Fibroblast of skin of scalp (primary cell): Measurements from ENCODE around the gene GRIN1.

Experiments
- DNase-seq: peaks from one replicate; pipeline ENCODE4 v3.0.0-alpha.2; 2013

The GRIN1 gene

DNA sequence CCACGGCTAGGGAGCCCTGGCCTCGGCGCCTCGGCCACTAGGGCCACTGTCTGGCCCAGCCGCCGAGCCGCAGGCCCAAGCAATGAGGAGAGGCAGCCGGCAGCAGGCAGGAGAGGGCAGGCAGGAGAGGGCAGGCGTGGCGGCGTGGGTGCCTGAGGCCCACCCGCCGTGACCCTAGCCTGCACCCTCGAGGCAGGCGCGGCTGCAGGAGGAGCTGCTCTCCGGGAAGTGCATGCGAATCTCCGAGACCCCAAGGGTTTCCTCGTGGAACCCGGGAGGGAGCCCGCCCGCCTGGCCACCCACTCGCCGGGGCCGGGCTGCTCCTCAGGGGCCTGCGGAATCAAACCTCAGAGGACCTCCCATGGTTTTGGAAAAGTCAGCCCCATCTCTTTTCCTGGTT lies 9.3 kb downstream of the GRIN1 start:
- no peak for DNase-seq

DNA sequence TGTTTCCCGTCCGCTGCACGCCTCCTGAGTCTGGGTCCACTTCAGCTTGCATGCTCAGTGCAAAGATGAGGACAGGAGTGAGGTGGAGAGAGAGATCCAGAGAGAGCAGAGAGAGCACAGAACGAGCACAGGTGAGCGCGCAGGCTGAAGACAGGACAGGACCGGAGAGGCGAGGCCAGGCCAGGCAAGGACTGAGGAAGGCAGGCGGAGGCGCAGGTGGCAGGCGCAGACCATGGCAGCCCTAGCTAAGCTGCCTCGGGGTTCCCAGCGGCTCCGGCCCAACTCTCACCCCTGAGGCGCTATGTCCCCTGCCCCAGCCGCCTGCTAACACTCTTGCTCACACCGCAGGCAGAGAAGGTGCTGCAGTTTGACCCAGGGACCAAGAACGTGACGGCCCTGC lies 9.7 kb downstream of the GRIN1 start:
- DNase-seq = no peak

GRCh38 chr9:137149363-137149762 lies 10.4 kb downstream of the GRIN1 start:
- DNase-seq = no peak

GRCh38 chr9:137149942-137150616 lies 11.1 kb downstream of the GRIN1 start:
- no peak for DNase-seq

DNA sequence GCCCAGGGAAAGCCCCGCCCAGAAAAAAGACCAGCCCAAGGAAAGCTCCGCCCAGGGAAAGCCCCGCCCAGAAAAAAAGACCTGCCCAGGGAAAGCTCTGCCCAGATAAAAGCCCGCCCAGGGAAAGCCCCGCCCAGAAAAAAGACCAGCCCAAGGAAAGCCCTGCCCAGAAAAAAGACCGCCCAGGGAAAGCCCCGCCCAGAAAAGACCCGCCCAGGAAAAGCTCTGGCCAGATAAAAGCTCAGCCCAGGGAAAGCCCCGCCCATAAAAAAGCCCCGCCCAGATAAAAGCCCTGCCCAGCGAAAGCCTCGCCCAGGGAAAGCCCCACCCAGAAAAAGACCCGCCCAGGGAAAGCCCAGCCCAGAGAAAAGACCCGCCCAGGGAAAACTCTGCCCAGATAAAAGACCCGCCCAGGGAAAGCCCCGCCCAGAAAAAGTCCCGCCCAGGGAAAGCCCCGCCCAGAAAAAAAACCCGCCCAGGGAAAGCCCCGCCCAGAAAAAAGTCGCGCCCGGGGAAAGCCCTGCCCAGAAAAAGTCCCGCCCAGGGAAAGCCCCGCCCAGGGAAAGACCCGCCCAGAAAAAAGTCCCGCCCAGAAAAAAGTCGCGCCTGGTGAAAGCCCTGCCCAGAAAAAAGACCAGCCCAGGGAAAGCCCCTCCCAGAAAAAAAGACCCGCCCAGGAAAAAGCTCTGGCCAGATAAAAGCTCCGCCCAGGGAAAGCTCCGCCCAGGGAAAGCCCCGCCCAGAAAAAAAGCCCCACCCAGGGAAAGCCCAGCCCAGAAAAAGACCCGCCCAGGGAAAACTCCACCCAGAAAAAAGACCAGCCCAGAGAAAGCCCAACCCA lies 11.9 kb downstream of the GRIN1 start:
- DNase-seq = peak; percentile 46

DNA sequence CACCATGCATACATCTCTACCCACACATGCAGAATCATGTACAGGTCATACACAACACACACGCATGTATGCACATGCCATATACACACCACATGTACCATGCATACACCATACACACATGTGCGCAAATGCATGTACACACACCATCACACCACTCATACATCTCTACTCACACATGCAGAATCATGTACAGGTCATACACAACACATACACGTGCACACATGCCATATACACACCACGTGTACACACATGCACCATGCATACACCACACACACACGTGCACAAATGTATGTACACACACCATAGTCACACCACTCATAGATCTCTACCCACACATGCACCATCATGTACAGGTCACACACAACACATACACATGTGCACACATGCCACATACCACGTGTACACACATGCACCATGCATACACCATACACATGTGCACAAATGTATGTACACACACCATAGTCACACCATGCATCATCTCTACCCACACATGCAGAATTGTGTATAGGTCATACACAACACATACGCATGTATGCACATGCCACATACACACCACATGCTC lies 14.0 kb downstream of the GRIN1 start:
- no peak for DNase-seq

GRCh38 chr9:137156567-137157375 lies 17.8 kb downstream of the GRIN1 start:
- DNase-seq = peak; percentile 42

- DNase-seq = no peak
These were observed 18.9 kb downstream of the GRIN1 start for GRCh38 chr9:137157618-137158415.

DNA sequence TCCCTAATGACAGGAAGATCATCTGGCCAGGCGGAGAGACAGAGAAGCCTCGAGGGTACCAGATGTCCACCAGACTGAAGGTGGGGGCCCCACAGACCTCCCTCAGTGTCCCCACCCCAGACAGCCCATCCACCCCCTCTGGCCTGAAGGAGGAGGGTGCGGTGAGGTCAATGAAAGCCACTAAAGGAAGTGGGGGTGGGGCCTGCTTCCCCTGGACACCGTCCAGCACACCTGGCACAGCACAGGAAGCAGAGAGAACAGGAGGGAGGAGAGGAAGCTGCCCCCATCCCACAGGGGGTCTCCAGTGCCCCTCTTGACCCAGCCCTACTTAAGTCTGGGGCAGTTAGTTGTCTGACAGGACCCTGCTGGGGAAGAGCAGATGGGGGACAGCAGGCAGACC lies 19.7 kb downstream of the GRIN1 start:
- DNase-seq = no peak

GRCh38 chr9:137159105-137160053 lies 20.4 kb downstream of the GRIN1 start:
- no peak for DNase-seq

- no peak for DNase-seq
These were observed 21.1 kb downstream of the GRIN1 start for GRCh38 chr9:137160054-137160425.

DNA sequence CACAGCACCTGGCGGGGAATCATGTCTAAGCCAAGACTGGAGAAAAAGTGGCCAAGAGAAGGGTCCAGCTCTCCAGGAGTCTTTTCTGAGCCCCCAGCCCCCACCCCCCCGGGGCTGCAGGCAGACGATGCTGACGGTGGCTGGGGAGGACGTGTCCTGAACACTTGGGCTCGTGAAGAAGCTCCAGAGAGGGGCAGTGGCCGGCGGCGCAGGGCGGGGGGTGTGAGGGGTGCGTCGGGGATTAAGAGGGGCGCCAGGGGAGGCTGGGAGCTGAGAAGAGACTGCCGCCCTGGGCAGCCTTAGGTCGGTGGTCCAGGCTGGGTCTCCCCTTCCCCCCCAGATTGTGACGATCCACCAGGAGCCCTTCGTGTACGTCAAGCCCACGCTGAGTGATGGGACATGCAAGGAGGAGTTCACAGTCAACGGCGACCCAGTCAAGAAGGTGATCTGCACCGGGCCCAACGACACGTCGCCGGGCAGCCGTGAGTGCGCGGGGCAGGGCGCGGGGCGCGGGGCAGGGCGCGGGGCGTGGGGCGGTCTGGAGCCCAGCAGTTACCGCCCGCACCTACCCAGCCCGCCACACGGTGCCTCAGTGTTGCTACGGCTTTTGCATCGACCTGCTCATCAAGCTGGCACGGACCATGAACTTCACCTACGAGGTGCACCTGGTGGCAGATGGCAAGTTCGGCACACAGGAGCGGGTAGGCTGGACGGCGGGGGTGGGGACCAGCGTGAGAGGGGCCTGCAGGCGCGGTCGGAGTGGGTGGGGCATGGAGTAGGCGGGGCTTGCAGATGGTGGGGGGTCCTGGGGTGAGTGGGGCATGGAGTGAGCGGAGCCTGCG lies 22.0 kb downstream of the GRIN1 start:
- no peak for DNase-seq

- DNase-seq = no peak
These were observed 22.9 kb downstream of the GRIN1 start for GRCh38 chr9:137161558-137162486.

DNA sequence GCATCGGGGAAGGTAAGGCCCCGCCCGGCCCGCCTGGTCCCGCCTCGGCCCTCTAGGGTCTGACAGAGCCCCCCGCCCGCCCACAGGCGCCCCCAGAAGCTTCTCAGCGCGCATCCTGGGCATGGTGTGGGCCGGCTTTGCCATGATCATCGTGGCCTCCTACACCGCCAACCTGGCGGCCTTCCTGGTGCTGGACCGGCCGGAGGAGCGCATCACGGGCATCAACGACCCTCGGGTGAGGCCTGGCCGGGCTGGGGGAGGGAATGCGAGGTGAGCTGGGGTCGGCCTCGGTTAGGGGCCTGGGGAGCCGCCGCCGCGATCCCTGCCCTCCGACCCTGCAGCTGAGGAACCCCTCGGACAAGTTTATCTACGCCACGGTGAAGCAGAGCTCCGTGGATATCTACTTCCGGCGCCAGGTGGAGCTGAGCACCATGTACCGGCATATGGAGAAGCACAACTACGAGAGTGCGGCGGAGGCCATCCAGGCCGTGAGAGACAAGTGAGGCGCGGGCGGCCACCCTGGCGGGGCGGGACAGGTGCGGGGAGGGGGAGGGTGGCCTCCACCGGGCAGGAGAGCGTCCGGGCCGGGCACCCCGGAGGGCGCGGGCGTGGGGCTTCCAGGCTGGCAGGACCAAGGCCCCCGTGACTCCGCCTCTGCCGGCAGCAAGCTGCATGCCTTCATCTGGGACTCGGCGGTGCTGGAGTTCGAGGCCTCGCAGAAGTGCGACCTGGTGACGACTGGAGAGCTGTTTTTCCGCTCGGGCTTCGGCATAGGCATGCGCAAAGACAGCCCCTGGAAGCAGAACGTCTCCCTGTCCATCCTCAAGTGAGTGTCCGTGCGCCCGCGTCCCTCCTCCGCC lies 23.8 kb downstream of the GRIN1 start:
- no peak for DNase-seq

DNA sequence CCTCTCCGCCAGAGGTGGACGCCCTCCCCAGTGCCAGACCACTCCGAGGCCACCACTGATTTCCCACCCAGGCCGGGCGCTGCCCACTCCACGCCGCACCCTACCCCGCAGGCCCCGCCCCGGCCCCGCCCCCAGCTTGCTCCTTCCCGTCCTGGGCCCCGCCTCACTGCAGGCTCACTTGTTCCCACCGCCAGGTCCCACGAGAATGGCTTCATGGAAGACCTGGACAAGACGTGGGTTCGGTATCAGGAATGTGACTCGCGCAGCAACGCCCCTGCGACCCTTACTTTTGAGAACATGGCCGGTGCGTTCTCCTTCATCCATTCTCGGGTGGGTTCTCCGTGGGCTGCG lies 24.4 kb downstream of the GRIN1 start:
- no peak for DNase-seq

GRCh38 chr9:137163805-137164204 lies 24.9 kb downstream of the GRIN1 start:
- no peak for DNase-seq

- no peak for DNase-seq
These were observed 25.7 kb downstream of the GRIN1 start for GRCh38 chr9:137164370-137165249.
